Caco-2 (cell line): ENCODE measurements around the gene TMEM53. TPM values are rescaled to one million over a fixed set of nuclear protein-coding genes. Genes with fewer than 3 reads are reported as not detected.

Source experiments
- BruUV-seq: library from RNA; stranded (reverse); fragments of 400-500 nt; replicated peaks from 2 replicates; lab custom pipeline; 2021; lab: Mats Ljungman, UMichigan
- CTCF ChIA-PET: fragments of 300-600 bp; sonication (Branson Sonifier 250); formaldehyde crosslinking; loops from one replicate; lab custom pipeline; 2022; ENCODE audit warnings: antibody characterized with exemption; lab: Charles Lee
- POLR2A ChIA-PET: fragments of 300-600 bp; sonication (Branson Sonifier 250); formaldehyde crosslinking; loops from one replicate; lab custom pipeline; 2022; ENCODE audit warnings: antibody characterized with exemption; lab: Charles Lee
- DNase-seq, 2 experiments: peaks; one replicate each; pipeline versions ENCODE4 v3.0.0 to v3.0.0-alpha.2; 2020 to 2022
- H3K27me3 ChIP-seq: replicated peaks from 2 replicates; pipeline ENCODE4 v1.6.0; 2011; ENCODE audit warnings: low read length; ENCODE audit not compliant: control insufficient read depth, insufficient read depth
- H3K36me3 ChIP-seq: 2 replicates; pipeline ENCODE4 v1.5.1; 2011; ENCODE audit warnings: low read length; ENCODE audit not compliant: control insufficient read depth, insufficient read depth
- H3K4me1 ChIP-seq: fragments of 250-450 bp; sonication (Bioruptor Pico); 2 replicates; pipeline ENCODE4 v1.5.1; 2020; ENCODE audit warnings: mild to moderate bottlenecking
- H3K4me3 ChIP-seq: 2 replicates; pipeline ENCODE4 v1.5.1; 2011; ENCODE audit warnings: low read depth, mild to moderate bottlenecking, control low read depth, low read length
- H3K9me3 ChIP-seq: fragments of 250-450 bp; sonication (Bioruptor Pico); 2 replicates; pipeline ENCODE4 v1.5.1; 2020; ENCODE audit warnings: mild to moderate bottlenecking, moderate library complexity
- H3K27ac Mint-ChIP-seq: one replicate; pipeline ENCODE4 v1.8.0; 2022; ENCODE audit warnings: mixed read lengths; ENCODE audit not compliant: unreplicated experiment
- H3K27me3 Mint-ChIP-seq: one replicate; pipeline ENCODE4 v1.8.0; 2022; ENCODE audit warnings: mixed read lengths; ENCODE audit not compliant: insufficient read depth, unreplicated experiment
- H3K36me3 Mint-ChIP-seq: one replicate; pipeline ENCODE4 v1.8.0; 2022; ENCODE audit warnings: mild to moderate bottlenecking, mixed read lengths; ENCODE audit not compliant: insufficient read depth, unreplicated experiment
- H3K4me1 Mint-ChIP-seq: one replicate; pipeline ENCODE4 v1.8.0; 2022; ENCODE audit warnings: low read depth, mixed read lengths; ENCODE audit not compliant: unreplicated experiment
- H3K4me3 Mint-ChIP-seq: one replicate; pipeline ENCODE4 v1.8.0; 2022; ENCODE audit warnings: mild to moderate bottlenecking, moderate library complexity, mixed read lengths; ENCODE audit not compliant: unreplicated experiment
- H3K9me3 Mint-ChIP-seq: one replicate; pipeline ENCODE4 v1.8.0; 2022; ENCODE audit warnings: mixed read lengths; ENCODE audit not compliant: unreplicated experiment
- CTCF ChIP-seq, 2 experiments: fragments of 200-600 bp in 1 of 2; IDR thresholded peaks; 1 replicate in 1 of 2; 2 replicates in 1 of 2; pipeline versions ENCODE4 v1.5.1 to v1.8.0; 2011 to 2022; ENCODE audit warnings: antibody characterized with exemption in 1 of 2, control low read depth in 1 of 2, inconsistent platforms in 1 of 2, low read depth in 1 of 2, low read length in 1 of 2, mild to moderate bottlenecking in 1 of 2, moderate library complexity in 1 of 2; ENCODE audit not compliant: insufficient read depth in 1 of 2, severe bottlenecking in 1 of 2, unreplicated experiment in 1 of 2
- intact Hi-C: fragments of 100-400 bp; cut with micrococcal nuclease; formaldehyde crosslinking; loops from one replicate; pipeline ENCODE4 v1.10.0; 2022; ENCODE audit not compliant: unreplicated experiment
- total RNA-seq: library from RNA; stranded (reverse); gene quantifications from 2 replicates; pipeline ENCODE4 v1.2.3, GENCODE V29; 2022

The TMEM53 gene
- total RNA-seq, 1 experiment from 2014 or later: 4.4 TPM

GRCh38 chr1:44685218-44685617 is 10.9 kb upstream of the TMEM53 start:
- Mint-ChIP-seq H3K27me3 (no peaks in the 10 kb centered on the region), H3K4me3 (no peak overlapping the region), H3K27ac (no peak overlapping the region), H3K36me3 (no peaks in the 10 kb centered on the region), H3K4me1 (no peaks in the 10 kb centered on the region), H3K9me3 (no peaks in the 10 kb centered on the region)
- no TSS peak for BruUV-seq
- intact Hi-C loops: no loop called here
- no peak overlapping the region for H3K4me3 ChIP-seq
- no peak for DNase-seq
- CTCF ChIA-PET: no interaction called here
- POLR2A ChIA-PET: no interaction called here
- no peaks in the 10 kb centered on the region for H3K27me3 ChIP-seq
- no peak for TF ChIP-seq CTCF (IDR thresholded peaks at IDR 0.05; ENCODE audit: insufficient read depth in 1 of 2, low read depth in 1 of 2, low read length in 1 of 2, severe bottlenecking in 1 of 2, unreplicated experiment in 1 of 2)
- no peaks in the 10 kb centered on the region for H3K4me1 ChIP-seq
- H3K36me3 ChIP-seq: no peaks in the 10 kb centered on the region
- H3K9me3 ChIP-seq: no peaks in the 10 kb centered on the region

DNA sequence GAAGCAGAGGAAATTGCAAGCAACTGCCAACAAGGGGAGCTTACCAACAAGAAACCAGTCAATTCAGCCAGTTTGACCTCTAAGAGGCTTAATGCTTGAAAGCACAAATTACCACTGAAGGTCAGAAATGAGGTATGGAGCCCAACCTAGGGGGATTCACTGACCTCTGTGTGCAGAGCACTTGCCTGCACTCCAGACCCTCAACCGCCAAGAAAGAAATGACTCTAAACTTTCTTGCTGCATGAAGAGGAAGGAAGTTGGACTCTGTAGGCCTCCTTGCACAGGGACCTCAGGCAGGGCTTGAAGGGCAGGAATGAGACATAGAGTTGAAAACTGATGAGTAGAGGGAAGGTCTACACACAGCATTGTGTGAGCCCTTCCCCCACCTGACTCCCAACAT is 10.2 kb upstream of the TMEM53 start:
- POLR2A ChIA-PET: no interaction called here
- Mint-ChIP-seq H3K36me3 (no peaks in the 10 kb centered on the region), H3K27me3 (no peaks in the 10 kb centered on the region), H3K4me1 (no peaks in the 10 kb centered on the region), H3K27ac (no peak overlapping the region), H3K9me3 (no peaks in the 10 kb centered on the region), H3K4me3 (no peak overlapping the region)
- CTCF ChIA-PET: no interaction called here
- Histone ChIP-seq H3K4me3 (no peak overlapping the region), H3K9me3 (no peaks in the 10 kb centered on the region), H3K36me3 (no peaks in the 10 kb centered on the region), H3K27me3 (no peaks in the 10 kb centered on the region), H3K4me1 (no peaks in the 10 kb centered on the region)
- TF ChIP-seq CTCF (IDR thresholded peaks at IDR 0.05; ENCODE audit: insufficient read depth in 1 of 2, low read depth in 1 of 2, low read length in 1 of 2, severe bottlenecking in 1 of 2, unreplicated experiment in 1 of 2): no peak
- intact Hi-C loops: no loop called here
- DNase-seq: no peak
- BruUV-seq: no TSS peak

- Mint-ChIP-seq H3K9me3 (no peaks in the 10 kb centered on the region), H3K27ac (no peak overlapping the region), H3K4me1 (no peaks in the 10 kb centered on the region), H3K4me3 (no peak overlapping the region), H3K27me3 (no peaks in the 10 kb centered on the region), H3K36me3 (no peaks in the 10 kb centered on the region)
- H3K27me3 ChIP-seq: no peaks in the 10 kb centered on the region
- ChIA-PET CTCF (no interaction called here), POLR2A (no interaction called here)
- H3K36me3 ChIP-seq: no peaks in the 10 kb centered on the region
- no peaks in the 10 kb centered on the region for H3K4me1 ChIP-seq
- H3K9me3 ChIP-seq: no peaks in the 10 kb centered on the region
- intact Hi-C loops: no loop called here
- H3K4me3 ChIP-seq: no peak overlapping the region
- TF ChIP-seq CTCF (IDR thresholded peaks at IDR 0.05; ENCODE audit: insufficient read depth in 1 of 2, low read depth in 1 of 2, low read length in 1 of 2, severe bottlenecking in 1 of 2, unreplicated experiment in 1 of 2): no peak
- DNase-seq: no peak
- no TSS peak for BruUV-seq
Observed at GRCh38 chr1:44682883-44683265, 8.6 kb upstream of the TMEM53 start.
